WI38 (cell line): ENCODE measurements around the gene PIK3CB.

Source experiments
- H3K4me3 ChIP-seq: 2 replicates; pipeline ENCODE4 v1.5.1; 2011; ENCODE audit warnings: low read depth, mild to moderate bottlenecking, control low read depth, low read length
- CTCF ChIP-seq: IDR thresholded peaks from 2 replicates; pipeline ENCODE4 v1.5.1; 2012; ENCODE audit warnings: low read depth, mild to moderate bottlenecking, control low read depth, low read length

The PIK3CB gene

GRCh38 chr3:138834596-138835396 lies at the start of gene PIK3CB:
TSS of gene PIK3CB (minus strand) at chr3:138834928. CDS start at chr3:138759343, 75,585 bp downstream.
- TF ChIP-seq CTCF = no peak
- H3K4me3 ChIP-seq = peak within 1 kb of the TSS; percentile 86

GRCh38 chr3:138881233-138881632 lies 46.5 kb upstream of the PIK3CB start:
- no peak for TF ChIP-seq CTCF
- no peak overlapping the region for H3K4me3 ChIP-seq

- H3K4me3 ChIP-seq = no peak overlapping the region
- no peak for TF ChIP-seq CTCF
These were observed 45.0 kb upstream of the PIK3CB start for GRCh38 chr3:138879541-138880380.

GRCh38 chr3:138877226-138877625 lies 42.5 kb upstream of the PIK3CB start:
- no peak overlapping the region for H3K4me3 ChIP-seq
- no peak for TF ChIP-seq CTCF

GRCh38 chr3:138875754-138876664 lies 41.3 kb upstream of the PIK3CB start:
- no peak for TF ChIP-seq CTCF
- no peak overlapping the region for H3K4me3 ChIP-seq

- no peak for TF ChIP-seq CTCF
- H3K4me3 ChIP-seq = no peak overlapping the region
These were observed 40.5 kb upstream of the PIK3CB start for GRCh38 chr3:138875096-138875753.
